ENCODE data around the gene EXOC1. TPM values are rescaled to one million over a fixed set of nuclear protein-coding genes. Genes with fewer than 3 reads are reported as not detected.
"Not testable (repeated sequence)": the region's sequence is repeated elsewhere in the genome, so short reads cannot be mapped to it uniquely, and the experiment has no call there.

EXOC1 gene
- total RNA-seq, 2 experiments from 2014 or later, result 19.1 to 21.4 TPM

- Mint-ChIP-seq H3K36me3 (ENCODE audit: low read depth) (peaks cover 11% of the 10 kb centered on the region), H3K9me3 (ENCODE audit: low read depth) (peaks cover 22% of the 10 kb centered on the region), H3K27ac (no peak overlapping the region), H3K4me3 (no peak overlapping the region), H3K27me3 (no peaks in the 10 kb centered on the region), H3K4me1 (peaks cover 3% of the 10 kb centered on the region)
- ATAC-seq (no peak), DNase-seq (no peak)
- POLR2A ChIA-PET, result interaction anchor here (0.6 kb wide), 1 partner anchor 24 kb away, joined by 4 read pairs; no protein-coding TSS in a partner anchor
- CTCF ChIA-PET, result interaction anchor here (1.3 to 2.9 kb wide), 3 partner anchors 15 to 65 kb away, joined by 4 to 17 read pairs (median 4); partner anchors contain the start of gene CEP135
- intact Hi-C loops (cut with DNase I, micrococcal nuclease), result no loop called here
These were observed 79.1 kb downstream of the EXOC1 start for GRCh38 chr4:55932511-55932910.

GRCh38 chr4:55933611-55934010 lies 80.2 kb downstream of the EXOC1 start:
- intact Hi-C loops (cut with DNase I, micrococcal nuclease), result no loop called here
- POLR2A ChIA-PET, result no interaction called here
- peaks cover 3% of the 10 kb centered on the region for H3K4me1 Mint-ChIP-seq
- peaks cover 21% of the 10 kb centered on the region for H3K36me3 Mint-ChIP-seq (ENCODE audit: low read depth)
- CTCF ChIA-PET, result interaction anchor here (1.3 to 2.9 kb wide), 3 partner anchors 14 to 66 kb away, joined by 4 to 17 read pairs (median 4); partner anchors contain the start of gene CEP135
- ATAC-seq (no peak), DNase-seq (no peak)
- no peaks in the 10 kb centered on the region for H3K27me3 Mint-ChIP-seq
- no peak overlapping the region for H3K4me3 Mint-ChIP-seq
- peaks cover 26% of the 10 kb centered on the region for H3K9me3 Mint-ChIP-seq (ENCODE audit: low read depth)
- H3K27ac Mint-ChIP-seq, result no peak overlapping the region

GRCh38 chr4:55935907-55936306 lies 82.5 kb downstream of the EXOC1 start:
- H3K27ac Mint-ChIP-seq; DNase-seq; H3K27me3 Mint-ChIP-seq; H3K4me3 Mint-ChIP-seq; H3K4me1 Mint-ChIP-seq; ATAC-seq; intact Hi-C loops (cut with DNase I, micrococcal nuclease); POLR2A ChIA-PET: not testable (repeated sequence)
- CTCF ChIA-PET, result interaction anchor here (1.2 kb wide), 1 partner anchor 48 kb away, joined by 5 read pairs; no protein-coding TSS in a partner anchor
- Mint-ChIP-seq H3K9me3 (ENCODE audit: low read depth) (peaks cover 35% of the 10 kb centered on the region), H3K36me3 (ENCODE audit: low read depth) (peaks cover 28% of the 10 kb centered on the region)

- no peak for DNase-seq
- Mint-ChIP-seq H3K4me3 (no peak overlapping the region), H3K36me3 (ENCODE audit: low read depth) (peaks cover 28% of the 10 kb centered on the region), H3K27me3 (no peaks in the 10 kb centered on the region), H3K4me1 (no peaks in the 10 kb centered on the region), H3K9me3 (ENCODE audit: low read depth) (peaks cover 39% of the 10 kb centered on the region), H3K27ac (no peak overlapping the region)
- ChIA-PET POLR2A (no interaction called here), CTCF (interaction anchor here (1.6 kb wide), 1 partner anchor 12 kb away, joined by 3 read pairs; no protein-coding TSS in a partner anchor)
- intact Hi-C loops (cut with DNase I, micrococcal nuclease), result no loop called here
- no peak for ATAC-seq
These were observed 85.0 kb downstream of the EXOC1 start for GRCh38 chr4:55938481-55938880.

GRCh38 chr4:55939421-55939820 lies 86.0 kb downstream of the EXOC1 start:
- ATAC-seq, result no peak
- H3K36me3 Mint-ChIP-seq (ENCODE audit: low read depth), result peaks cover 28% of the 10 kb centered on the region
- H3K4me1 Mint-ChIP-seq, result no peaks in the 10 kb centered on the region
- intact Hi-C loops (cut with DNase I, micrococcal nuclease), result no loop called here
- POLR2A ChIA-PET, result no interaction called here
- no peak for DNase-seq
- H3K27ac Mint-ChIP-seq, result no peak overlapping the region
- H3K4me3 Mint-ChIP-seq, result no peak overlapping the region
- H3K27me3 Mint-ChIP-seq, result no peaks in the 10 kb centered on the region
- CTCF ChIA-PET, result interaction anchor here (0.5 to 1.6 kb wide), 2 partner anchors 9 to 1863 kb away, joined by 3 to 4 read pairs; partner anchors contain the start of gene CEP135
- H3K9me3 Mint-ChIP-seq (ENCODE audit: low read depth), result peaks cover 33% of the 10 kb centered on the region

GRCh38 chr4:55941881-55942396 lies 88.5 kb downstream of the EXOC1 start:
- CTCF ChIA-PET, result no interaction called here
- intact Hi-C loops (cut with DNase I, micrococcal nuclease), result loop anchor here (10.0 kb wide), 2 partner anchors 703 to 1877 kb away; partner anchors contain the start of gene CHIC2 (in 1 of the 2)
- Mint-ChIP-seq H3K27me3 (no peaks in the 10 kb centered on the region), H3K36me3 (ENCODE audit: low read depth) (peaks cover 20% of the 10 kb centered on the region), H3K9me3 (ENCODE audit: low read depth) (peaks cover 24% of the 10 kb centered on the region), H3K27ac (no peak overlapping the region), H3K4me3 (no peak overlapping the region), H3K4me1 (peaks cover 6% of the 10 kb centered on the region)
- DNase-seq, result no peak
- POLR2A ChIA-PET, result no interaction called here
- ATAC-seq, result no peak

GRCh38 chr4:55947254-55947882 lies 93.9 kb downstream of the EXOC1 start:
- ChIA-PET CTCF (interaction anchor here (0.5 to 2.6 kb wide), 16 partner anchors 7 to 889 kb away, joined by 3 to 17 read pairs (median 4); partner anchors contain the start of genes PPAT and TMEM165), POLR2A (interaction anchor here (0.6 to 2.3 kb wide), 4 partner anchors 14 to 584 kb away, joined by 3 to 20 read pairs (median 6); partner anchors contain the start of genes AASDH, PAICS and PPAT)
- Mint-ChIP-seq H3K4me3 (peak overlapping the region; percentile 79), H3K9me3 (ENCODE audit: low read depth) (no peaks in the 10 kb centered on the region), H3K27ac (peak overlapping the region; percentile 94), H3K27me3 (no peaks in the 10 kb centered on the region), H3K4me1 (peaks cover 37% of the 10 kb centered on the region), H3K36me3 (ENCODE audit: low read depth) (peaks cover 2% of the 10 kb centered on the region)
- ATAC-seq (no peak), DNase-seq (peak; percentile 26)
- intact Hi-C loops (cut with DNase I, micrococcal nuclease), result loop anchor here (1.0 to 10.0 kb wide), 4 partner anchors 40 to 1883 kb away; partner anchors contain the start of genes AASDH (in 1 of the 2) and CHIC2 (in 1 of the 2)

- Mint-ChIP-seq H3K9me3 (ENCODE audit: low read depth) (no peaks in the 10 kb centered on the region), H3K4me1 (peaks cover 37% of the 10 kb centered on the region), H3K36me3 (ENCODE audit: low read depth) (peaks cover 3% of the 10 kb centered on the region), H3K27ac (peak overlapping the region; percentile 94), H3K4me3 (peak overlapping the region; percentile 79), H3K27me3 (no peaks in the 10 kb centered on the region)
- CTCF ChIA-PET, result interaction anchor here (0.5 to 2.6 kb wide), 25 partner anchors 8 to 888 kb away, joined by 3 to 17 read pairs (median 4); partner anchors contain the start of genes AASDH, PPAT, SRD5A3 and TMEM165
- POLR2A ChIA-PET, result interaction anchor here (1.1 to 2.3 kb wide), 4 partner anchors 46 to 583 kb away, joined by 3 to 20 read pairs (median 6); partner anchors contain the start of genes AASDH, PAICS and PPAT
- ATAC-seq (peak; percentile 48), DNase-seq (peak; percentile 65)
- intact Hi-C loops (cut with DNase I, micrococcal nuclease), result loop anchor here (1.0 to 10.0 kb wide), 19 partner anchors 41 to 1883 kb away; partner anchors contain the start of genes EXOC1 (in 2 of the 2), AASDH (in 1 of the 2), CHIC2 (in 1 of the 2) and CLOCK (in 1 of the 2)
These were observed 94.7 kb downstream of the EXOC1 start for GRCh38 chr4:55947912-55948725.

- H3K4me1 Mint-ChIP-seq, result peaks cover 37% of the 10 kb centered on the region
- no peaks in the 10 kb centered on the region for H3K27me3 Mint-ChIP-seq
These were observed 95.5 kb downstream of the EXOC1 start, which contains the start of gene CEP135 for GRCh38 chr4:55948726-55949481. CEP135 (plus strand) TSS chr4:55948945; CDS start chr4:55952131, 3,186 bp downstream.

GRCh38 chr4:55949482-55949802 lies 96.0 kb downstream of the EXOC1 start:
- intact Hi-C loops (cut with DNase I, micrococcal nuclease), result loop anchor here (1.0 to 10.0 kb wide), 12 partner anchors 43 to 1885 kb away; partner anchors contain the start of genes AASDH (in 2 of the 2), CHIC2 (in 1 of the 2), EXOC1 (in 1 of the 2) and SRD5A3 (in 1 of the 2)
- Mint-ChIP-seq H3K4me1 (peaks cover 37% of the 10 kb centered on the region), H3K27ac (peak overlapping the region; percentile 94), H3K27me3 (no peaks in the 10 kb centered on the region), H3K4me3 (peak overlapping the region; percentile 79), H3K9me3 (ENCODE audit: low read depth) (no peaks in the 10 kb centered on the region), H3K36me3 (ENCODE audit: low read depth) (peaks cover 7% of the 10 kb centered on the region)
- ATAC-seq (no peak), DNase-seq (no peak)
- POLR2A ChIA-PET, result interaction anchor here (1.5 to 2.3 kb wide), 2 partner anchors 45 to 438 kb away, joined by 4 to 20 read pairs; partner anchors contain the start of gene AASDH
- CTCF ChIA-PET, result interaction anchor here (0.7 to 2.6 kb wide), 13 partner anchors 8 to 604 kb away, joined by 3 to 17 read pairs (median 8); partner anchors contain the start of genes PAICS, PPAT and SRD5A3

More at GRCh38 chr4:55948726-55949481, 95.5 kb downstream of the EXOC1 start, which contains the start of gene CEP135:
- POLR2A ChIA-PET, result interaction anchor here (1.1 to 2.3 kb wide), 4 partner anchors 45 to 582 kb away, joined by 3 to 20 read pairs (median 6); partner anchors contain the start of genes AASDH, PAICS and PPAT
- Mint-ChIP-seq H3K36me3 (ENCODE audit: low read depth) (peaks cover 5% of the 10 kb centered on the region), H3K9me3 (ENCODE audit: low read depth) (no peaks in the 10 kb centered on the region), H3K4me3 (peak within 1 kb of the TSS; percentile 79), H3K27ac (peak within 1 kb of the TSS; percentile 94)
- CTCF ChIA-PET, result interaction anchor here (0.6 to 2.6 kb wide), 23 partner anchors 8 to 791 kb away, joined by 3 to 17 read pairs (median 6); partner anchors contain the start of genes AASDH, PAICS, PPAT and SRD5A3
- intact Hi-C loops (cut with DNase I, micrococcal nuclease), result loop anchor here (1.0 to 10.0 kb wide), 19 partner anchors 42 to 1884 kb away; partner anchors contain the start of genes AASDH (in 2 of the 2), EXOC1 (in 2 of the 2), CHIC2 (in 1 of the 2) and CLOCK (in 1 of the 2)
- DNase-seq, result peak; percentile 96
- peak; percentile 81 for ATAC-seq

All from activated CD4-positive, alpha-beta T cell treated with anti-CD3 and anti-CD28 coated beads for 36 hours (primary cell).